GM15510 (cell line): ENCODE data around the gene SELENOO.

Source experiments
- POLR2A ChIP-seq: IDR thresholded peaks from 3 replicates; pipeline ENCODE4 v1.6.1; 2011; ENCODE audit warnings: borderline replicate concordance; ENCODE audit not compliant: insufficient read length; ENCODE audit errors: extremely low read depth

SELENOO gene

GRCh38 chr22:50210378-50211139, 9.7 kb downstream of the SELENOO start:
- TF ChIP-seq POLR2A = no peak

DNA sequence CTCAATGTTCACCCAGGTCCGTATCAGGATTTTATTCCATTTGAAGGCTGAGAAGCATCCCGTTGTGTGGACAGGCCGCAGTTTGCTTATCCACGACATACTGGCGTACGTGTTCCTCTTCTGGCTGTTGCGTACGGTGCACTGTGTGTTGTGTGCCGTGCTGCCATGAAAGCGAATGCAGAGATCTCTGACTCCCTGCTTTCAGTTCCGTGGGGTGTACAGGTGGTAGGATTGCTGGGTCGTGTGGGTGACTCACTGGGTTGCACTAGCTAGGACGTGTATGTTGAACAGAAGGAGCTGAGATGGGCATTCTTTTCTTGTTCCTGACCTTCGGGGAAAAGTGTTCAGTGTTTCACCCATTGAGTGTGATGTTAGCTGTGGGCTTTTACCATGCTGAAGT, 10.3 kb downstream of the SELENOO start:
- TF ChIP-seq POLR2A = no peak

DNA sequence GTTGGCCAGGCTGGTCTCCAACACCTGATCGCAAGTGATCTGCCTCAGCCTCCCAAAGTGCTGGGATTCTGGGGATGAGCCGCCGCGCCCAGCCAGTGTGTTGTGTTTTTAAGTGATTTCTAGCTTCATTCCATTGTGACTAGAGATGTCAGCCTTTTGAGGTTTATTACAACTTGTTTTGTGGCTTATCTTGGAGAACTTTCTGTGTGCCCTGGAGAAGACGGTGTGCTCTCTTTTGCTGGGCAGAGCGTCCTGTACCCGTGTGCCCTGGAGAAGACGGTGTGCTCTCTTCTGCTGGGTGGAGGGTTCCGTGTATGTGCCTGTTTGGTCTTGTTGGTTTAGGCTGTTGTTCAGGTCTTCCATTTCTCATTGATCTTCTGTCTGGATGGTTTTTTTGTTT, 12.5 kb downstream of the SELENOO start:
- TF ChIP-seq POLR2A = no peak

DNA sequence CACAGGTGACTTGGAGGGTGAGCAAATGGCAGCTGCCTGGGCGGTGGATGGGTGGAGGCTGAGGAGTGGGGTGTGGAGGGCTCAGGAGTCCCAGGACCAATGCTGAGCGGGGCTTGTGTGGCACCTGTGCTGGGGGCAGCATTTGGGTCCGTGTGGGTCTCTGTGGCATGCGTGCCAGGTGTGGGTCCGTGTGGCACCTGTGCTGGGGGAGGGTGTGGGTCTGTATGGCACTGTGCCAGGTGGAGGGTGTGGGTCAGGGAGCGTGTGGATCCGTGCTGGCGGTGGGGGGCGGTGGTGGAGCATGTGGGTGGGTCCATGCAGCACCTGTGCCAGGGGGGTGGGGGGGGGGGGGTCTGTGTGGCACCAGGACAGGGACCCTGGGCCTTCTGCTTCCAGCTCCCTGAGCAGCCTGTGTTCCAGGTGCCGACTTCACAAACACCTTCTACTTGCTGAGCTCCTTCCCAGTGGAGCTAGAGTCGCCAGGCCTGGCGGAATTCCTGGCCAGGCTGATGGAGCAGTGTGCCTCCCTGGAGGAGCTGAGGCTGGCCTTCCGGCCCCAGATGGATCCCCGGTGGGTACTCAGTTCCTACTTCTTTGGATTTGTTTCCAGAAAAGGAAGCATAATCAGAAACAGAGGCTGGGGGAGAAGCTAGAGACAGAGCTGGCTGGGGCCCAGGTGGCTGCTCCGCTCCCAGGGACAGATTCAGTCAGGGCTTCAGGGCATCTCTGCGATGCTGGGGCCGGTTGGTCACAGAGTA, 14.7 kb downstream of the SELENOO start:
- TF ChIP-seq POLR2A = no peak

GRCh38 chr22:50216055-50216683, 15.4 kb downstream of the SELENOO start:
- no peak for TF ChIP-seq POLR2A

- TF ChIP-seq POLR2A = no peak
These were observed 16.1 kb downstream of the SELENOO start for GRCh38 chr22:50216684-50217520.

- no peak for TF ChIP-seq POLR2A
These were observed 16.8 kb downstream of the SELENOO start for GRCh38 chr22:50217543-50218152.

GRCh38 chr22:50218153-50218995, 17.6 kb downstream of the SELENOO start:
- TF ChIP-seq POLR2A = no peak

DNA sequence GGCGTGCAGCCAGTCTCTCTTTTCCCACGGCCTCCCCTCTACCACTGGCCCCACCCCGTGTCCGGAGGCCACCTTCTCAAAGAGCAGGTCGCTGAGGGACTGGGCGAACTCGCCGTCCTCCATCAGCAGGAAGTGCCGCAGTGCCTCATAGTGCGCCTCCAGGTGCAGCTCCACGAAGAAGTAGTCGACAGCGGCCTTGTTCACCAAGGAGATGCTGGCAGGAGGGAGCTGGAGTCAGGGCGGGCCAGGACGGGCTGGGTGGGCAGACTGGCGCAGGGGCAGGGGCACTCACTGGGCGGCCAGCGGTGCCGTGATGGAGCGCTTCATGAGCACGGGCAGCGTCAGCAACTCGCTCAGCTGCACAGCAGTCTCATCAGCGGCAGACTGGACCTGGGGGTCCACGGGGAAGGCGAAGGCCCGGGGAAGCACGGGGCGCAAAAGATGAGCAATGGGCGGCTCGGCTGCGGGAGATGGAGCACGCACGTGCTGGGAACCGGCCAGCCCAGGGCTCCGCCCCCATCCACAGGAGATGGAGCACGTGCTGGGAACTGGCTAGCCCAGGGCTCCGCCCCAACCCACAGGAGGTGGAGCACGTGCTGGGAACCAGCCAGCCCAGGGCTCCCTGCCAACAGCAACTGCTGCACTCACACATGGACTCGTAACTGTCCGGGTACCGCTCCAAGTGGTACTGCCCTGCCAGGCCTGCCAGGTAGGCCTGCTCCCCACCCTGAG, 18.4 kb downstream of the SELENOO start:
- no peak for TF ChIP-seq POLR2A

- TF ChIP-seq POLR2A = no peak
These were observed 19.2 kb downstream of the SELENOO start for GRCh38 chr22:50219800-50220602.

DNA sequence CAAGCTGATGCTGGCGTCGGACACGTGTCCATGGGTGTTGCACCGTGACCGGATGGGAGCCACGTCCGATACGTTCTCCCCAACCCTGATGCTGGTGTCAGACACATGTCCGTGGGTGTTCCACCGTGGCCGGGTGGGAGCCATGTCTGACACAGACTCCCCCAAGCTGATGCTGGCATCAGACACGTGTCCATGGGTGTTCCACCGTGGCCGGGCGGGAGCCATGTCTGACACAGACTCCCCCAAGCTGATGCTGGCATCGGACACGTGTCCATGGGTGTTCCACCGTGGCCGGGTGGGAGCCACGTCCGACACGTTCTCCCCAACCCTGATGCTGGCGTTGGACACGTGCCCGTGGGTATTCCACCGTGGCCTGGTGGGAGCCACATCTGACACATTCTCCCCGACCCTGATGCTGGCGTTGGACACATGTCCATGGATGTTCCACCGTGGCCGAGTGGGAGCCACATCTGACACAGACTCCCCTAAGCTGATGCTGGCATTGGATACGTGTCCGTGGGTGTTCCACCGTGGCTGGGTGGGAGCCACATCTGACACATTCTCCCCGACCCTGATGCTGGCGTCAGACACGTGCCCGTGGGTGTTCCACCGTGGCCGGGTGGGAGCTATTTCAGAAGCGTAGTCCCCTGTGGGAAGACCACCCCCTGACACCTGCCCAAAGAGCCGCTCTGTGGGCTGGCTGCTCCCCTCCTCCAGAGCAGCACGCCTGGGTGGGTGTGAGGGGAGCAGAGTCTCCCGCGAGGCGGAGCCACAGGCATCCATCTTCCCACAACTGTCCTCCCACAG, 20.0 kb downstream of the SELENOO start:
- TF ChIP-seq POLR2A = no peak
